Mammary epithelial cell (primary cell): Measurements from ENCODE around the gene LIPH.

Source experiments
- EZH2 ChIP-seq: IDR thresholded peaks from 2 replicates; pipeline ENCODE4 v1.6.1; 2012; ENCODE audit warnings: low read length, inconsistent platforms, borderline replicate concordance
- TF ChIP-seq, protein P1 (sequence below), 2 donors: IDR thresholded peaks in 1 of 2; conservative IDR thresholded peaks in 1 of 2; 2 replicates each; pipeline ENCODE4 v1.5.1; 2011 to 2012; ENCODE audit warnings: inconsistent platforms in 2 of 2, low read length in 2 of 2, mild to moderate bottlenecking in 2 of 2, control low read depth in 1 of 2, low read depth in 1 of 2; ENCODE audit not compliant: insufficient read depth in 1 of 2; ENCODE audit errors: extremely low read depth in 1 of 2

GRCh38 chr3:185527364-185527763 is 25.0 kb downstream of the LIPH start:
- TF ChIP-seq, protein P1, sequence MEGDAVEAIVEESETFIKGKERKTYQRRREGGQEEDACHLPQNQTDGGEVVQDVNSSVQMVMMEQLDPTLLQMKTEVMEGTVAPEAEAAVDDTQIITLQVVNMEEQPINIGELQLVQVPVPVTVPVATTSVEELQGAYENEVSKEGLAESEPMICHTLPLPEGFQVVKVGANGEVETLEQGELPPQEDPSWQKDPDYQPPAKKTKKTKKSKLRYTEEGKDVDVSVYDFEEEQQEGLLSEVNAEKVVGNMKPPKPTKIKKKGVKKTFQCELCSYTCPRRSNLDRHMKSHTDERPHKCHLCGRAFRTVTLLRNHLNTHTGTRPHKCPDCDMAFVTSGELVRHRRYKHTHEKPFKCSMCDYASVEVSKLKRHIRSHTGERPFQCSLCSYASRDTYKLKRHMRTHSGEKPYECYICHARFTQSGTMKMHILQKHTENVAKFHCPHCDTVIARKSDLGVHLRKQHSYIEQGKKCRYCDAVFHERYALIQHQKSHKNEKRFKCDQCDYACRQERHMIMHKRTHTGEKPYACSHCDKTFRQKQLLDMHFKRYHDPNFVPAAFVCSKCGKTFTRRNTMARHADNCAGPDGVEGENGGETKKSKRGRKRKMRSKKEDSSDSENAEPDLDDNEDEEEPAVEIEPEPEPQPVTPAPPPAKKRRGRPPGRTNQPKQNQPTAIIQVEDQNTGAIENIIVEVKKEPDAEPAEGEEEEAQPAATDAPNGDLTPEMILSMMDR (conservative IDR thresholded peaks at IDR 0.05 in 1 of 2, IDR thresholded peaks at IDR 0.05 in 1 of 2; ENCODE audit: extremely low read depth in 1 of 2, insufficient read depth in 1 of 2, low read depth in 1 of 2, low read length in 2 of 2) = no peak
- TF ChIP-seq EZH2 = no peak
